HS-5 (cell line): ENCODE data around the gene STX18.
"Not testable (repeated sequence)": the region's sequence is repeated elsewhere in the genome, so short reads cannot be mapped to it uniquely, and the experiment has no call there.

ENCODE experiments used
- DNase-seq: peaks from one replicate; pipeline ENCODE4 v3.0.0-alpha.2; 2012; ENCODE audit warnings: low read depth

The STX18 gene

DNA sequence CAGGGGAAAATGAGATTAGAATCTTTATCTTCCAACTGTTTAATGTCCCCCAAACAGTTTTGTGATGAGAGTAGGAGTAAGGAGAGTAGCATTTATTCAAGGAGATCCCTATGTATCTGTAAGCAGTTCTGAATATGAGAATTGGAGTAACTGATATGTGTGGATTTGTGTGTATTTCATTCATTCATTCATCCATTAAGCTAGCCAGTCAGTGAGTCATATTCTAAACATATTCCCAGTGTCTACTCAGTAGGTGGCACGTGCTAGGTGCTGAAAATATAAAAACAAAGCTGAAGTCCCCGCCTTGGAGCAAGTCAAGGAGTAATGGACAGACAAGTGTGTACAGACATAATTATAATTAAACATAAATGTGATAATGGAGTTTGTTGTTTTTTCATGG is 12.4 kb upstream of the STX18 start:
- DNase-seq: no peak

DNA sequence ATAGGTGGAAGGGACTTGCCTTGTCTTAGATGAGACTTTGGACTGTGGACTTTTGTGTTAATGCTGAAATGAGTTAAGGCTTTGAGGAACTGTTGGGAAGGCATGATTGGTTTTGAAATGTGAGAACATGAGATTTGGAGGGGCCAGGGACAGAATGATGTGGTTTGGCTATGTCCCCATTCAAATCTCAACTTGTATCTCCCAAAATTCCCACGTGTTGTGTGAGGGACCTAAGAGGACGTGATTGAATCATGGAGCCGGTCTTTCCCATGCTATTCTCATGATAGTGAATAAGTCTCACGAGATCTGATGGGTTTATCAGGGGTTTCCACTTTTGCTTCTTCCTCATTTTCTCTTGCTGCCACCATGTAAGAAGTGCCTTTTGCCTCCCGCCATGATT is 10.2 kb upstream of the STX18 start:
- DNase-seq: not testable (repeated sequence)

DNA sequence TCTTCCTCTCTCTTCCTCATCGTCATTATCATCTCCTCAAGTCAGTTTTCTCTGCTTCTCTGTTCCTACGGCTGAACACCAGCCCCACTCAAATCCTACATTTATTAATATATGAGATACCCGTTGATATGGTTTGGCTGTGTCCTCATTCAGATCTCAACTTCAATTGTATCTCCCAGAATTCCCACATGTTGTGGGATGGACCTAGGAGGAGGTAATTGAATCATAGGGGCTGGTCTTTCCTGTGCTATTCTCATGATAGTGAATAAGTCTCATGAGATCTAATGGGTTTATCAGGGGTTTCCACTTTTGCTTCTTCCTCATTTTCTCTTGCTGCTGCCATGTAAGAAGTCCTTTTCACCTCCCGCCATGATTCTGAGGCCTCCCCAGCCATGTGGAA is 8.3 kb upstream of the STX18 start:
- not testable (repeated sequence) for DNase-seq

DNA sequence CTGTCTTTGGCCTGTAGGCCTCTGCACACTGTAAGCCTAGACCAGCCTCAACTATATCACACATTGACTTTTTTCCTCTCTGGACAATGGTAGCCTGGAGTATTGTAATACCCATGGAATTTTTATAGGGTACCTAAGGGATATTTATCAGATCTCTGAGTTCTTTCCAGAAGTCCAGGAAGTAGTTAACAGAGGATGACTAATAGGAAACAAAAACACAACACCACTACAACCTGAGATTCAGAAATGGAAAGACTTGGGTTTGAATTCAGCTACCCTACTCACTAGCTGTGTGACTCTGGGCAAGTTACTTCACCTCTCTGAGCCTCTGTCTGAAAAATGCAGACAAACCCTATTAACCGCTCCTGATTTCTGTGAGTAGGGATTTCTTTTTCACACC is 7.7 kb upstream of the STX18 start:
- peak; percentile 18 for DNase-seq

DNA sequence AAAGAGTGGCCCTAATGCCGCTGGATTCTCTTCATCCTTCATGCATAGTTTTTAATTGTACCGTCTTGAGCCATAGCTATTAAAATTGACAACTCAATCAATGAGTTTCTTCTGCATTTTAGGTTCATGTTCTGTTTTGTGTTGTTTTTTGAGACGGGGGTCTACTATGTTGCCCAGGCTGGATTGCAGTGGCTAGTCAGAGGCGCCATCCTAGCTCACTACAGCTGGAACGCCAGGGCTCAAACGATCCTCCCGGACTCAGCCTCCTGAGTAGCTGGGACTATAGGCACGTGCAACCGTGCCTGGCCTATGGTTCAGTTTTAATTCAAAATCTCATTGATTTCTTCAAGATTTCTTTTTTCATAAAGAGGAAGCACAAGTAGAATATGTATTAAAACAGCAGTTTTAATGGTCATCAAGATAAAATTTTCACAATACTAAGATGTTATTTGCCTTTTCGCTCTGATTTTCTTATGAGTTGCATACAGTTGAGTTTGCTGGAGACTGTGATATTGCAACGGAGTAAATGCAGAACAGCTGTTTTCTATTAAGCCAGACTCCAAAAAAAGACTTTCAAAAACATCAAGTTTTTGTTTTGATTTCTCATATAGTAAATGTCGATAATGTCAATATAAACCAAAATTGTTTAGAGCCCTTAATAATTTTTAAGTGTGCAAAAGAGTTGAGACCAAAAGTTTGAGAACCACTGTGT is 1.1 kb upstream of the STX18 start:
- no peak for DNase-seq

DNA sequence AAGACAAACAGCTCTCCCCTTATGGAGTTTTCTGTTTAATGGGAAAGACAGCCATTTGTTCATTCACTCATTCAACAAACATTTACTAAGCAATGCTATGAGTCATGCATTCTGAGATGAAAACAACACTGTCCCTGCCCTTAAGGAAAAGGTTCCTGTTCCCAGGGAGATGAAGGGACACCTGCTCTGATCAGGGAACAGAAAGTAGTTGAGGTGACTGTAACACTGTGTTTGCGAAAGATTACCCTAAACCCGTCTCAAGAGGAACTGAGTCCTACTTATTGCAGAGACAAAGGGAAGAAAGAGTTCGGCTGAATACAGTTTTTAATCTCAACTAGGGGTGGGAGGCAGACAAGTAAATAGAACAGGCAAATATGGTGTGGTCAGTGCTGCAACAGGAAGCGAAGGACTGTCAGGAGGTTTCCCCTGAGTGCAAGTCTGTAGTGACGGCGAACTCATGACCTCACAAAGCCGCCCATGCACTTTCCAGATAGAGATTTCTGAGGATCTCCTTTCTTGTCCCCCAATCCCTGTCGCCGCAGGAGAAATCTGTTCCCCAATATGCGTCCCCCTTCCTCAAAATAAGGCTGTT is 712 bp downstream of the STX18 start:
- peak; percentile 22 for DNase-seq

DNA sequence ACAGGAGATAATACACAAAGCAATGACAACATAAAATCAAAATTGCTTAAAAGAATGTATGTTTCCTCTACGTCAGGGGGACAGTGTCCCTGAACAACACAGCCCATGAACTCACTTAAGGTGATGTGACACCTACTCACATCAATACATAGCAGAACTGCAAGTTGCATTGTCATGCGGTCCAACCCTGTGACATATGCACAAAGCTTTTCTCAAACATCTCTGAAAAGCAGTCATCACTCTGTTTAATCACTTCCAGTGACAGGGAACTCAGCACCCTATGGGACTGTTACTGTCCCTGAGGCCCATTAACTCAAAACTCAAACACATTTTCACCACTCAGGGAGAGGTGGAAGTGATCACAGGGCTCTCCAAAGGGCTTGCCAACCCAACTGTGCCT is 2.4 kb downstream of the STX18 start:
- DNase-seq: no peak

DNA sequence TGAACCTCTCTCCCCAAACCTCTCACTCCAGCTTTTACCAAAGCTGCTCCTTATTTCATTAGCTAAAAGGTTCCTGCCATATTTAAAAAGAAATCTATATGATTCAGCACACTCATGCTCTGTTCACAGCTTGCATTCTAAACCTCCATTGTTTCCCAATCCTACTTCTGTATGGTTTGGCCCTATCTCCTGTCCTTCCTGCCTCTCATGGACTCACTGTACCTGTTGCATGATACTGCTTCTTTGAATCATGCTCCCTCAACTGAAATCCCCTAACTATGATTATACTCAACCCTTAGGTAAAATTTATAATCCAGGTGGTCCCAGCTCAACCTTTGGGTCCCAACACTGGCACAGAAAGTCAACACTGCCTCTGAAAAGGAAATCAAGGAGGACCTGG is 6.3 kb downstream of the STX18 start:
- DNase-seq: no peak

DNA sequence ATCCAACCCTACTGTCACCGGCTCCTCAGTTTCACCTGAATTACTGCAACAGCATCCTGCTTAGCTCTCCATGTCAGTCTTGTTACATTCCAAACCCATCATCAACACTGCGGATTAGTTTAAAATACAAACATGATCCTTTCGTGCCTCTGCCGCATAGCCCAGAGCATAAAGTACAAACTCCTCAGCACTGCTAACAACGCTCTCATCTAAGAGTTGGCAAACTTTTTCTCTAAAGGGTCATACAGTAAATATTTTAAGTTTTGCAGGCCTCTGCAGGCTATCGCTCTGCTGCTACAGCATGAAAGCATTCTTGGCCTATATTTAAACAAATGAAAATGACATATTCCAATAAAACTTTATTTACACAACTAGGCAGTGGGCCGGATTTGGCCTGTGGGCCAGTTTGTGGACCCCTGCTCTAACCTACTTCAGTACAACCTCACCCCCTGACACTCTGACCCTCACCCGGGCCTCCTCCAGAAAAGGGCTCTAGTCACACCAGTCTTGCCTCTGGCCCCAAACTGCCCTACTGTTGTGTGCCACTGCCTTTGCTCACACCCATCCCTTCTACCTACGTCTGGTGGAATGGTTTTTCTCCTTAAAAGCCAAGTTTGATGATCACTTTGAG is 7.2 kb downstream of the STX18 start:
- no peak for DNase-seq

DNA sequence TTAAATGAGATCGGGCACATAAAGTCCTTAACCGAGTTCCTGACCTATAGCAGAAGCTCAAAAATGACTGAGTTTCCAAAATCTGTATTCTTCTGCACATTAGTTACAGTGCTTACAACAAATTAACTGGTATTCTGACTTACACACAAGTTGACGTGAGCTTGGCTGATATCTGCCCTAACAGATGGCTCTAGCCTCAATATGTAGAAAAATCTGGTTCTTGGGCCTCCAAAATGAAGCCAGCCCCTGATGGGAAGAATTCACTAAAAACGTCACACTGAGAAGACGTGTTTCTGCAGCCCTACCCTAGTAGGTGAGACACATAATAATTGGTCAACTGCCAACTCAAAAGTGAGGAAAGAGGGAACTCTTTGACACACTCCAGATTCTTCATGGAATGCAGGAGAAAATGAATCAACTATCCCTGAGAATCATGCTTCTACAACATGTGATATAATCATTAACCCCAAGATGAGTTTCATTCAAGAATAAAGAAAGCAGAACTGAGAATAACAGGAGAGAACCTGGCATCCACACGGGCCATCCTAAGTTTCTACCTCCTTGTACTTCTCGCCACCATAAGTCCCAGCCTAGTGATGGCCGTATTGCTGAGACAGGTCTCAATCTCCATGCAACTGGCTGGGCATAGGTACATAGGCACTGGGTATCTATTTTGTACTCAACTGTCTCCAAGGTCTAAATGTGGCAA is 8.2 kb downstream of the STX18 start:
- no peak for DNase-seq

DNA sequence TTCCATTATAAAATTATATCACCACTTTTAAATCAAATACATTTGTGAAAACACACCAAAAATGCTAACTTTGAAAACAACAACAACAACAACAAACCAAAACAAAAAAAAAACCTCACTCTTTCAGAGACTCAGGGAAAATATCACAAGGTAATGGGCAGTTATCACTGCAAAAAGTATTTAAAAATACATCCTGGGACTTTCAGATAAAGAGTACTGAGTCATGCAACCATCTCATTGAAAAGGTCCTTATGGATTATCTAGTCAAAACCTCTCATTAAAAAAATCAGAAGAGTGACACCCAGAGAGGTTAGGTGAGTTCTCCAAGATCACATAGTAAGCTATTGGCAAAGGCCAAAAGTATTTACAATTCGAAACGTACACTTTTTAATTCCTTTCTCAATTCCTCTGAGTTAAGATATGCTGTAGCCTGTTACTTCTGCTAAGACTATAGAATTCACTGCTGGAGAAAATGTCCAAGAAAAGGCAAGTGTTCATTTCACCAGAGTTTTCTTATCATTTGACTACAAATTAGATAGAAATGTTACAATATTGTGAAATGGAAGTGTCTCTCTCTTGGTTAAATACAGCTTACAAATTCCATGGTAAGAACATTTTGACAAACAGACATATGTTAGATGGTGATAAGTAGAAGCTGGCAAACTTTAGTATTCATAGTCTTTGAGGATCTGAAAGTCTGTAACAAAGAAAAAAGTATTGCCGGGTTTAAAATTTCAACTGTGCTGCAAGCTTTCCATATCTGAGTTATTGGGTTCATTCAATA is 9.3 kb downstream of the STX18 start:
- DNase-seq: no peak

DNA sequence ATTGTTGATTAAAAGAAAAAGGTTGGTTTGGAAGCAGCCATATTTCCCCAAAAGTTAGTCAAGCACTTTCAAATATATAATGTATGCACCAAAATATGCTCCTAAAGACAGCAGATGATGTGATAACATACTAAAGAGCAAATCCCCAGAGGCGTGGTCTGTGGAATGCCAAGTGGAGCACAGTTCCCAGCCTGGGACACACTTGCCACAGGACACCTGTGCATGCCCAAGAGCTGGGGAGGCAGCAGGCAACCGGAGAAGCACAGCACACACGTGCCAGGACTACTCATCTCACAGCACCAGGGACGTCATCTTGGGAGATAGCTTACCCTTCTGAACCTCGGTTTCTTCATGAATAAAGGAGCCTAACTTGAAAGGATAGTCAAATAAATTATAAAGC is 12.5 kb downstream of the STX18 start:
- no peak for DNase-seq

DNA sequence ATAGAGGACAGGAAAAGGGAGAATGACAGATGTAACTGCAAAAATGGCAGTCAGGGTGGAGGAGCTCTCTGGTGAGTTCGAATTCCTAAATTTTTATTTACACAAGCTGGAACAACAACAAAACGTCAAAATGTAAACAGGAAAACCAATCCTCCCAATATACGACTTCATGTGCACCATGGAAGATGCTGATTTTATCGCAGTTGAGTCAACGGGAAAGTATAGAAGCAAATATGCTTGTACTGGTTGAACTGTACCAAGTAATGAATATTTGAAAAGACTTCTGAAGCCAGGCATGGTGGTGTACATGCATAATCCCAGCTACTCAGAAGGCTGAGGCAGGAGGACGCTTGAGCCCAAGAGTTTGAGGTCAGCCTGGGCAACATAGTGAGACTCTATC is 15.4 kb downstream of the STX18 start:
- no peak for DNase-seq

DNA sequence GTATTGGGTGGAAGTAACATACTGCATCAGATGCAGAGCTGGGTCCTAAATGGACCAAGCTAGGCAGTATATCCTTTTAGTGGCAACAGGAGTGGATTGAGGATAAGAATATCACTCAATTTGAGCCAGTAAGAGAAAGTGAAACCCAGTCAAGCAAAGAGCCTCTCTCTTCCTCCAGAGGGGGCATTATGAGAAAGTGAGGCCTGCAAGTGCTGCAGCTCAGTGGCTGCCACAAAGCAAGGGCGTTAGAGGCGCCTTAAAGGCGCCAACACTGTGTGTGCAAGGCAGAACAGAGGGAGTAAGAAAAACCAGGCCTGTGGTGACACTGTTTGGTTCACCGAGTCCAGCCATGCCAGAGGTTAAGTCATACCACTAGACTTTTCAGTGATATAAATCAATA is 17.5 kb downstream of the STX18 start:
- DNase-seq: no peak

DNA sequence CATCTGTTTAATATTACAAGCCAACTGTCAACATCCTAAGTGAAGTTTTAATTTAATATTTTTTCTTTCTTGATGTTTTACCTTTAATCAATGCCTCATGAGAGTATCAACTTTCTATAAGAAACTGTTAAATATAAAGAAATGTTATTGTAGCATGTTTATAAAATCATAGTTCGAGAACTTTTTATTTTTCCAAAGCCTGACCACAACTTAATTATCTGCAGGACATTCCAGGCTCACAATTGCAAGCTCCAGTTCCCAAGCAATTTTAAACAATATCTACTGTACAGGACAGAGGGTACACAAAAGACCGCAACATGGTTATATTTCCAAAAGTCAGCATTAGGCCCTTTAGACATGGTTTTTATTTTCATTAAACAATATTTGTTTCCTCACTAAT is 20.1 kb downstream of the STX18 start:
- no peak for DNase-seq

DNA sequence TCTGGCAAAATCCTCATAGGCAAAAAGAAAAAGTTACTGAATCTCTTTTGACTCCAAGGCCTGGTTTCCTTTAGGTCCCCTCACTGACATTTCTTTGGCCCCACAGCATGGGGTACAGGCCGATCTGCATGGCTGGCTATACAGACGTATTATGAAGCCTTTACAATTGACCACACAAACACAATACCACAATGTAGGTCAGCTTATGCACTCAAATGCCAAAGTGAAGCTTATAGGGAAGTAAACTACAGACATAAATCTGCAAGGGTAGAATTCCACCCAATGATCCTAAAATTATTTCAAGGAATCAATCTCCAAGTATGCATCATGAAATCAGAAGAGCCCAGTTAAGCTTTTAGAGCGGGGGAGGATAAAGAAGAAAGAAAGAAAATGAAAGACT is 20.7 kb downstream of the STX18 start:
- DNase-seq: no peak

DNA sequence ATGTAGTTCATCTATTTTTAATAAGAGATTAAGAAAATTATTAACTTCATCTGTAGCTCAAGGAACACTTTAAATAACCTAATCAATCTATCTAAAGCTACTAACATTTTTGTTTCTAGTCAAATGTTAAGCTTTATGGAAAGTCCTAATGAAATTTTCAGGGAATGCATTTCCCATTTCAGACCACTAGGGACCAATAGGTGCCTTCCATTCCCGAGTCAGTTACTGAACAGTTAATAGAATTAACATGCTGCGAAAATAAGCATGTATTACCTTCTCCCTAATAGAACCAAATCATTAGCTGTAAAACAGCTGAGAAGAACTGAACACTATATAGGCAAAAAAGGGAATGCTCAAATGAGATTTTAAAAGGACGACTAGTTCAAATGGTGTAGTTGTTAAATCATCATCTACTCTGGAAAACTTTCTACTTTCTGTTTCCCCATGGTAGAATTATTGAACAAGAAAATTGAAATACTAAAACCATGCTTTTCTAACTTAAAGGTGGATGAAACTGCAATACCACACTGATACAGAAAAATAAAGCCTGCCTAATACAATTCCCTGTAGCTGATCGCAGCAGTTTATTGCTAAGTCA is 22.5 kb downstream of the STX18 start:
- no peak for DNase-seq

DNA sequence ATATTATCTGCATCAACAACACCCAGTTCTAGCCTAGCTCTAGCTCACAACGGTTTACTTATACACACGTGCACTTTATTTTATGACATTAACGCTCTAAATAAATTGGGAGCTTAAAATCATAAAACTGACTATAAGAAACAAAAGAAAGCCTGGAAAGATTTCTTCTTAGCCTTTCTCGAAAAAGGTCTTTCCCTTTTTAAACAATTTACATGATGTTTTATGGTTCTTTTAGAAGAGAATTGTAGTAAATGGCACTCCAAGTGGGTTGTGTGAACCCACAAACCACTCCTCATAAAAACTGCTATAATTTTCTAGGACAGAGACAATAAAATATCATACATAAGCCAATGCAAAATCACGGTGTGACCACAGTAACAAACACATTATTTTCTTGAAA is 23.1 kb downstream of the STX18 start:
- no peak for DNase-seq

DNA sequence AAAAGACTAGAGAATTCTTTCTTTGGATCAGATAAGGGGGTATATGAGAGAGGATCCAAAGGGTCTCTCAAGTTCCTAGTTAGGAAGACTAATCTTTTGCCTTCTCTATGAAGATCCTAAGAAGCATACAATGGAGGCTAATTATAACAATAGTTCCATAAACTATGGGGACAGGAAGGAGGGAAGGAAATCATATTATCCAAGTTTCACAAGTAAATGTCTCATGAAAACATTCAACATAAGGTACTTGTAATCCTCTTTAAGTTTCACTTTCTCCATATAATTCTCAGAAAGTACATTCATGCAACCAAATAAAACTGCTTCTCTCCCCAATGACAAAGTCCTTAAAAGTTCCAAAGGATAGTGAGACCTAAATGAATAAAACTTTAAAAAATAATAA is 27.1 kb downstream of the STX18 start:
- DNase-seq: no peak

DNA sequence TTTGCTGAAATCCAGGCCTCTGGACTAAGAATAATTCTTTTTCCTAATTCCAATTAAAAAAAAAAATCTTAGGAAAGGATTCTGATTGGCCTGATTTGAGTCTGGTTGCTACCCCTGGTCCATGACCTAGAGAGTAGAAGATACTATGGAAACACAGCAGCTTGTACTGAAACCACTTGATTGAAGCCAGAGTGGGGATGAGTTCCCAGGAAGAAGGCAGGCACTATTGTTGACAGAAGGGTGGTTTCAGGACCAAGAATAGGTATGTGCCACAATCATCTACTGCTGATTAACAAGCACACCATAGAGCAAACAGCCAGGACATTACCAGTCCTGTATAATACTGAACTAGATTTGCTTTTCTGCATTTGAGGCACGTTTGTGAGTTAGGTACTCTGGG is 29.6 kb downstream of the STX18 start:
- DNase-seq: no peak

DNA sequence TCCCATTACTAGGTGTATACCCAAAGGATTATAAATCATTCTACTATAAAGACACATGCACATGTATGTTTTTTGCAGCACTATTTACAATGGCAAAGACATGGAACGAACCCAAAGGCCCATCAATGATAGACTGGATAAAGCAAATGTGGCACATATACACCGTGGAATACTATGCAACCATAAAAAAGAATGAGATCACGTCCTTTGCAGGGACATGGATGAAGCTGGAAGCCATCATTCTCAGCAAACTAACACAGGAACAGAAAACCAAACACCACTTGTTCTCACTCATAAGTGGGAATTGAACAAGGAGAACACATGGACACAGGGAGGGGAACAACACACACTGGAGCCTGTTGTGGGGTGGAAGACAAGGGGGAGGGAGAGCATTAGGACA is 31.2 kb downstream of the STX18 start:
- DNase-seq: not testable (repeated sequence)

DNA sequence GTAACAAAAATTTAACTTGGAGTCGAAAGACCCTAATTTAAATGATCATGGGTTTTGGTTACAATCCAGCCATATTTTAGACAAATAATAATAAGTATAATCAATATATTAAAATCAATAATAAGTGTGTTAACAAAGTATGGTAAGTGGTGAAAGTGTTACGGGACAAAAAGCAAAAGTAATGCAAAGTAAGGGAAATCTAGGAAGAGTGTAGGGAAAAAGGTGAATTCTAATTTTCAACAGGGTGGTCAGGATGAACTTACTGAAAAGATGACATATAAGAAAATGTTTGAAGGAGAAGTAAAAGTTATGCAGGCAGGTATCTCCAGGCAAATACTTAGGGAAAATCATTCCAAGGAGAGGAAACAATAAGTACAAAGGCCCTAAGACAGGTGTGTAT is 32.3 kb downstream of the STX18 start:
- DNase-seq: no peak
